ENCODE data around the gene CARD9. TPM values are rescaled to one million over a fixed set of nuclear protein-coding genes. Genes with fewer than 3 reads are reported as not detected.

Gene CARD9
- total and polyA plus RNA-seq, 2 of the 8 experiments (the other 6 are each of a cell fraction or from before 2014, with no cell fraction given), result 0.15 to 1.1 TPM

DNA sequence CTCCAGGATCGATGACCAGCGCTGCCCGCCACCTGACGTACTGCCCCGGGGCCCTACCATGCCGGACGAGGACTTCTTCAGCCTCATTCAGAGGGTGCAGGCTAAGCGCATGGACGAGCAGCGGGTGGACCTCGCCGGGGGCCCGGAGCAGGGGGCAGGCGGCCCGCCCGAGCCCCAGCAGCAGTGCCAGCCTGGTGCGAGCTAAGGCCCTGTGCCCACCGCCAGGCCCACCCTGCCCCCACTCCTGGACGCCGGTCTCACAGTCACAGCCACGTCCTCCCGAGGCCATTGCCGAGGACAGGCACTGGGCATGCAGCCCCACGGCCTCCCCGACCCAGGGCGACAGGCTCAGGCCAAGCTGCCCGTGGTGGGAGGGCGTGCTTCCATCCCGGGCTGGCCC, 15.5 kb downstream of the CARD9 start:
- H2BK120ac ChIP-seq (replicated peaks; ENCODE audit: low read depth, low read length), result no peak overlapping the region
- H2BK5ac ChIP-seq (ENCODE audit: low read depth, low read length), result no peak overlapping the region; the same call in 1 of the 2 replicates
- ChIA-PET CTCF (ENCODE audit: partially characterized antibody) (interaction anchor here (1.0 kb wide), 1 partner anchor 12 kb away, joined by 3 read pairs; no protein-coding TSS in a partner anchor), POLR2A (ENCODE audit: partially characterized antibody) (interaction anchor here (0.7 to 15.8 kb wide), 3 partner anchors 10 to 43 kb away, joined by 3 to 137 read pairs (median 8); no protein-coding TSS in a partner anchor)
- no peak overlapping the region for H4K91ac ChIP-seq (replicated peaks; ENCODE audit: insufficient read length, low read length)
- H3K23ac ChIP-seq (ENCODE audit: insufficient read length), result no peak overlapping the region
- no peaks in the 10 kb centered on the region for H3K79me2 ChIP-seq (ENCODE audit: control insufficient read depth in 1 of 2, insufficient read depth in 2 of 2, low read length in 2 of 2)
- H3K4me1 ChIP-seq (replicated peaks in 1 of 4; ENCODE audit: control insufficient read depth in 3 of 4, insufficient read depth in 4 of 4, low read length in 3 of 4), result peaks cover 0 to 5% (median under 1%) of the 10 kb centered on the region in 4 experiments; a peak in 3 of 7 replicates
- no peak overlapping the region for H2BK20ac ChIP-seq (ENCODE audit: low read length)
- DNase-seq (ENCODE audit: low read depth in 1 of 2, low spot score in 2 of 2) (no peak), FAIRE-seq (no peak)
- H4K20me1 ChIP-seq (replicated peaks in 1 of 2; ENCODE audit: control insufficient read depth in 1 of 2, insufficient read depth in 2 of 2, low read length in 2 of 2), result peaks cover 2 to 3% of the 10 kb centered on the region in 2 experiments
- no peaks in the 10 kb centered on the region for H3K27me3 ChIP-seq (replicated peaks in 1 of 4; ENCODE audit: control insufficient read depth in 3 of 4, extremely low read depth in 1 of 4, insufficient read depth in 3 of 4, low read length in 3 of 4)
- H3K4me3 ChIP-seq (ENCODE audit: extremely low read depth in 1 of 4, insufficient read depth in 2 of 4, low read depth in 3 of 4, low read length in 4 of 4), result no peak overlapping the region
- no peak overlapping the region for H3K4ac ChIP-seq (replicated peaks; ENCODE audit: insufficient read length, low read depth, low read length)
- H3K23me2 ChIP-seq (ENCODE audit: low read depth, low read length), result no peaks in the 10 kb centered on the region
- no peak overlapping the region for H4K8ac ChIP-seq (ENCODE audit: extremely low read depth, insufficient read depth, low read length)
- H2AK5ac ChIP-seq (ENCODE audit: low read depth, low read length), result no peak overlapping the region
- no peaks in the 10 kb centered on the region; a peak in 1 of 8 replicates for H3K36me3 ChIP-seq (ENCODE audit: control insufficient read depth in 2 of 4, insufficient read depth in 4 of 4, low read length in 3 of 4)
- WGBS, 2 experiments (ENCODE audit: extremely low coverage in 1 of 2, insufficient coverage in 1 of 2, insufficient read length in 1 of 2, insufficient replicate concordance in 2 of 2, low coverage in 1 of 2, low lambda C conversion rate in 2 of 2, missing lambda C conversion rate in 1 of 2), result 93% methylated on average over 29 of the region's 29 CpGs; no CpG with 5 or more reads in 1 of the 2 experiments
- peaks cover 3% of the 10 kb centered on the region for H3K79me1 ChIP-seq (ENCODE audit: low read depth, low read length)
- no peak overlapping the region for H3K9ac ChIP-seq (replicated peaks in 1 of 4; ENCODE audit: extremely low read depth in 1 of 4, low read depth in 3 of 4, low read length in 3 of 4)
- no peak overlapping the region for H3K56ac ChIP-seq (replicated peaks; ENCODE audit: insufficient read length, low read depth, low read length)
- H3K9me3 ChIP-seq (ENCODE audit: insufficient read depth in 2 of 2, low read depth in 1 of 2, low read length in 1 of 2), result no peaks in the 10 kb centered on the region
- no peak overlapping the region for H3K27ac ChIP-seq (ENCODE audit: low read depth, low read length)
- H3K4me2 ChIP-seq (ENCODE audit: insufficient read depth in 1 of 2, low read depth in 2 of 2, low read length in 2 of 2), result no peak overlapping the region
- H4K5ac ChIP-seq (ENCODE audit: insufficient read length, low read depth, low read length), result no peak overlapping the region
- H3K14ac ChIP-seq (ENCODE audit: insufficient read length), result no peak overlapping the region
- H2BK15ac ChIP-seq (ENCODE audit: low read length), result no peak overlapping the region
- no peak overlapping the region for H2AFZ ChIP-seq (ENCODE audit: low read length)
- H2BK12ac ChIP-seq (ENCODE audit: low read depth, low read length), result no peak overlapping the region
- no peak overlapping the region for H3K18ac ChIP-seq (ENCODE audit: extremely low read depth, low read length)
- no peak for TF ChIP-seq BACH1 (IDR thresholded peaks at IDR 0.05; ENCODE audit: low read length)
- TF ChIP-seq CBX5 (IDR thresholded peaks at IDR 0.05; ENCODE audit: low read depth, low read length), result no peak
- no peak for TF ChIP-seq POLR2A (IDR thresholded peaks at IDR 0.05; ENCODE audit: control extremely low read depth in 1 of 2, low read depth in 2 of 2, low read length in 2 of 2)
- TF ChIP-seq, protein P1, sequence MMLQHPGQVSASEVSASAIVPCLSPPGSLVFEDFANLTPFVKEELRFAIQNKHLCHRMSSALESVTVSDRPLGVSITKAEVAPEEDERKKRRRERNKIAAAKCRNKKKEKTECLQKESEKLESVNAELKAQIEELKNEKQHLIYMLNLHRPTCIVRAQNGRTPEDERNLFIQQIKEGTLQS (IDR thresholded peaks at IDR 0.05; ENCODE audit: insufficient read depth, low read depth, low read length), result no peak
- TF ChIP-seq CEBPB (IDR thresholded peaks at IDR 0.05; ENCODE audit: low read depth, low read length), result no peak
- TF ChIP-seq, protein P2, sequence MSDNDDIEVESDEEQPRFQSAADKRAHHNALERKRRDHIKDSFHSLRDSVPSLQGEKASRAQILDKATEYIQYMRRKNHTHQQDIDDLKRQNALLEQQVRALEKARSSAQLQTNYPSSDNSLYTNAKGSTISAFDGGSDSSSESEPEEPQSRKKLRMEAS (IDR thresholded peaks at IDR 0.05), result no peak
- TF ChIP-seq CHD1 (IDR thresholded peaks at IDR 0.05; ENCODE audit: low read depth, low read length), result no peak
- no peak for TF ChIP-seq POU5F1 (IDR thresholded peaks at IDR 0.05; ENCODE audit: low read depth, low read length)
- TF ChIP-seq, protein P3, sequence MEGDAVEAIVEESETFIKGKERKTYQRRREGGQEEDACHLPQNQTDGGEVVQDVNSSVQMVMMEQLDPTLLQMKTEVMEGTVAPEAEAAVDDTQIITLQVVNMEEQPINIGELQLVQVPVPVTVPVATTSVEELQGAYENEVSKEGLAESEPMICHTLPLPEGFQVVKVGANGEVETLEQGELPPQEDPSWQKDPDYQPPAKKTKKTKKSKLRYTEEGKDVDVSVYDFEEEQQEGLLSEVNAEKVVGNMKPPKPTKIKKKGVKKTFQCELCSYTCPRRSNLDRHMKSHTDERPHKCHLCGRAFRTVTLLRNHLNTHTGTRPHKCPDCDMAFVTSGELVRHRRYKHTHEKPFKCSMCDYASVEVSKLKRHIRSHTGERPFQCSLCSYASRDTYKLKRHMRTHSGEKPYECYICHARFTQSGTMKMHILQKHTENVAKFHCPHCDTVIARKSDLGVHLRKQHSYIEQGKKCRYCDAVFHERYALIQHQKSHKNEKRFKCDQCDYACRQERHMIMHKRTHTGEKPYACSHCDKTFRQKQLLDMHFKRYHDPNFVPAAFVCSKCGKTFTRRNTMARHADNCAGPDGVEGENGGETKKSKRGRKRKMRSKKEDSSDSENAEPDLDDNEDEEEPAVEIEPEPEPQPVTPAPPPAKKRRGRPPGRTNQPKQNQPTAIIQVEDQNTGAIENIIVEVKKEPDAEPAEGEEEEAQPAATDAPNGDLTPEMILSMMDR (IDR thresholded peaks at IDR 0.05; ENCODE audit: control extremely low read depth in 1 of 3, insufficient read depth in 1 of 3, low read depth in 1 of 3, low read length in 3 of 3), result no peak
- TF ChIP-seq RXRA (IDR thresholded peaks at IDR 0.05; ENCODE audit: insufficient read depth, low read depth, low read length), result no peak
- TF ChIP-seq SIRT6 (IDR thresholded peaks at IDR 0.05; ENCODE audit: low read length), result no peak
- TF ChIP-seq CREB1 (IDR thresholded peaks at IDR 0.05), result no peak
